CD4-positive, alpha-beta T cell treated with Interleukin-4 for 4 hours (primary cell): ENCODE data around the gene HTRA1.

Experiments
- DNase-seq: peaks from one replicate; pipeline ENCODE4 v3.0.0-alpha.2; 2020

Gene HTRA1

GRCh38 chr10:122559228-122559627 lies 97.9 kb downstream of the HTRA1 start:
- DNase-seq: no peak

- no peak for DNase-seq
These were observed 99.0 kb downstream of the HTRA1 start, which contains the start of gene DMBT1 for GRCh38 chr10:122560279-122560804. Gene DMBT1, plus strand, starts transcription at chr10:122560754. Its CDS starts 17 bp downstream, at chr10:122560771.

DNA sequence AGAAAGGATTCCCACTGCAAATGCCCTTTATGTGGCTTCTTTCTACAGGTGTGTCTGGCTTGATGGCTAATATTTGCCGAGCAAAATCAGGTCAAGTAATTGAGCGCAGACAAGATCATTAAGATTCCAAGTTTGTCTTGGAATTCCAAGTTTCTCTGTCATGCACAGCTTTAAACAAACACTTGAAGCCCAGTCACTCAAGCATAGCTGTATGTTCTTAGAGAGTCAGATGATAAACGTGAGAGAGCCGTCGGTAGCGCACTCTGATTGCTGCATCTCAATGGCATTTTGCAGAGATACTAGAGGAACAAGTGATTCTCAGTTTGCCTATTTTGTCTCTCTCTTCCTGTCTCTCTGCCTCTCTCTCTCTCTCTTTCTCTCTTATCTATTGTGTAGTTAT lies 99.9 kb downstream of the HTRA1 start:
- DNase-seq: no peak

DNA sequence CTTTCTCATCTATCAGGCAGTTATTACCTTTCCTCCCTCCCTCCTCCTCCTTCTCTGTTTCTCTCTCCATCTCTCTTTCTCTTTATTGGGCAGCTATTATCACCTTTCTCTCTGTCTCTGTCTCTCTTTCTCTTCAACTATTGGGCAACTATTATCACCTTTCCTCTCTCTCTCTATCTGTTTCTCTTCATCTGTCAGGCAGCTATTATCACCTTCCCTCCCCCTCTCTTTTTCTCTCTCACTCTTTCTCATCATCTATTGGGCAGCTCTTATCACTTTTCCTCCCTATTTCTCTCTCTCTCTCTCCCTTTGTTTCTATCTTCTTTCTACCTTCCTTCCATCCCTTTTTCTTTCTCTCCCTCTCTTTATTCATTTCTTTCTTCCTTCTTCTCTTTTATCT lies 100.4 kb downstream of the HTRA1 start:
- DNase-seq: no peak
